Activated CD4-positive, alpha-beta T cell treated with anti-CD3 and anti-CD28 coated beads for 36 hours (primary cell): ENCODE data around the gene SLC2A14. TPM values are rescaled to one million over a fixed set of nuclear protein-coding genes. Genes with fewer than 3 reads are reported as not detected.
"Not testable (repeated sequence)": the region's sequence is repeated elsewhere in the genome, so short reads cannot be mapped to it uniquely, and the experiment has no call there.

Experiments
- ATAC-seq: fragments of 200-7000 bp; cut with Tn5 transposase; one replicate; pipeline ENCODE4 v1.10.0; 2021; ENCODE audit warnings: mild to moderate bottlenecking, moderate library complexity
- CTCF ChIA-PET: fragments of 350-600 bp; sonication (Branson Sonifier 250); formaldehyde crosslinking; loops from one replicate; lab custom pipeline; 2021; ENCODE audit warnings: antibody characterized with exemption; lab: Charles Lee
- POLR2A ChIA-PET: fragments of 350-600 bp; sonication (Branson Sonifier 250); formaldehyde crosslinking; loops from one replicate; lab custom pipeline; 2021; ENCODE audit warnings: antibody characterized with exemption, inconsistent platforms; lab: Charles Lee
- DNase-seq: peaks from one replicate; pipeline ENCODE4 v3.0.0-alpha.2; 2020
- H3K27ac Mint-ChIP-seq: one replicate; pipeline ENCODE4 v1.8.0; 2021; ENCODE audit warnings: mixed read lengths
- H3K27me3 Mint-ChIP-seq: one replicate; pipeline ENCODE4 v1.8.0; 2021; ENCODE audit warnings: mixed read lengths
- H3K36me3 Mint-ChIP-seq: one replicate; pipeline ENCODE4 v1.8.0; 2021; ENCODE audit warnings: low read depth, mixed read lengths
- H3K4me1 Mint-ChIP-seq: one replicate; pipeline ENCODE4 v1.8.0; 2021; ENCODE audit warnings: mixed read lengths
- H3K4me3 Mint-ChIP-seq: one replicate; pipeline ENCODE4 v1.8.0; 2021; ENCODE audit warnings: mild to moderate bottlenecking, moderate library complexity, mixed read lengths
- H3K9me3 Mint-ChIP-seq: one replicate; pipeline ENCODE4 v1.8.0; 2021; ENCODE audit warnings: low read depth, mixed read lengths
- intact Hi-C, 2 experiments: fragments of 100-400 bp; cut with DNase I in 1 of 2; cut with micrococcal nuclease in 1 of 2; formaldehyde crosslinking; loops; one replicate each; pipeline versions ENCODE4 v1.14.2 to v1.15.1; 2022 to 2024; cut with DNase I, micrococcal nuclease
- total RNA-seq, 2 experiments: library from RNA; stranded (reverse); gene quantifications; one replicate each; pipeline ENCODE4 v1.2.3, GENCODE V29; 2021

Gene SLC2A14
- total RNA-seq, 2 experiments from 2014 or later: 0.19 to 0.25 TPM

DNA sequence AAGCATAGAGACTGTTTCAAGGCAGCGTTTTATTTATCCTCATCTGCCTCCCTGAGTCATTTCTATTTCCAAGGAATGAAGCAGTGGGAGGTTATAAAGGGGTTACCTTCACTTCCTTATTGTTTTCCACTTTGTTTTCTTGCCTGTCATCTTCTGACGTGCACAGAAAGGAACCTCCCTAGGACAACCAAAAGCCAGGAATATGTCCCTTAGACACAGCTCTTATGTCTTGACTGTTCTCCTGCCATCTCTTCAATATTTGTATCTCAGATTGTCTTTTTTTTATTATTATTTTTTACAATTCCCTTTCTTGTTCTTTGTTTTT is 24.7 kb downstream of the SLC2A14 start:
- CTCF ChIA-PET, H3K27ac Mint-ChIP-seq, H3K4me3 Mint-ChIP-seq, H3K9me3 Mint-ChIP-seq, DNase-seq, H3K36me3 Mint-ChIP-seq, ATAC-seq, intact Hi-C loops: not testable (repeated sequence)
- Mint-ChIP-seq H3K4me1 (peaks cover 11% of the 10 kb centered on the region), H3K27me3 (peaks cover 20% of the 10 kb centered on the region)
- POLR2A ChIA-PET: interaction anchor here (0.6 kb wide), 1 partner anchor 239 kb away, joined by 3 read pairs; no protein-coding TSS in a partner anchor

DNA sequence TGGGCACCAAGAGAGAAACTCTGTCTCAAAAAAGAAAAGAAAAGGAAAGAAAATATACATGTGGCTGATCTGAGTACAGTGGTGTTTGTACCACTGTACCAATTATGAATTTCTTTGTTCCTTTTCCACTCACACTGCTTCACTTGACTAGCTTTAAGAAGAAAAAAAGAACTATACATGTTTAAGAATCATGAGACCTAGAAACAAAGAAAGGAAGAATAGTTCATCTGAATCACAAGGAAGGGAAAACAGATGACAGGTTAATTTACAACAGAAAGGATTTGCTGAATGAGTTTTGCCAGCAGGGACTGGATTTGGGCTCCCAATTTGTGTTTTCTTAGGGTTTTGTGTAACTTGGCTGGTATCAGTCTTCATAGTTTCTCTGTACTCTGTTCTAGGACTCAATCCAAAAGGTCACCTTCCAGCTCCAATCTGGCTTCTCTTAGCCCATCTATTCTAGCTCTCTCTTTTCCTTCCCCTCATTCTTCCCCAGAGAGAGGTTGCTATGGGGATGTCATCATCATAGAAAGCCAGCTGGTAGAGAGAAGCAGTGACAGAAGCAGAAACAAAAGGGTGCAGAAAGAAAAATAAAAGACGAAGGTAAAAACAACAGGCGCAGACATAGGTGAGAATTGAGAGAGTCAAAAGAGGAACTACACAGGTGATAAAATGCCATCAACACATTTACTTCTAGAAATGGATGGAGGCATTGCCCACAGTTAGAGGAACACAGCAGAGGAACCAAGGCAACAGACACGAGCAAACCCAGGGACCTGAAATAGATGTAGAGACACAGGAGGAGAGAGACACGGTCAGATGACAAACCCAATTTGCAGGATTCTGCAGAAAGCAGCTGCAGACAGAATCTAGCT is 25.3 kb downstream of the SLC2A14 start:
- H3K27me3 Mint-ChIP-seq: peaks cover 18% of the 10 kb centered on the region
- H3K9me3 Mint-ChIP-seq: not testable (repeated sequence)

DNA sequence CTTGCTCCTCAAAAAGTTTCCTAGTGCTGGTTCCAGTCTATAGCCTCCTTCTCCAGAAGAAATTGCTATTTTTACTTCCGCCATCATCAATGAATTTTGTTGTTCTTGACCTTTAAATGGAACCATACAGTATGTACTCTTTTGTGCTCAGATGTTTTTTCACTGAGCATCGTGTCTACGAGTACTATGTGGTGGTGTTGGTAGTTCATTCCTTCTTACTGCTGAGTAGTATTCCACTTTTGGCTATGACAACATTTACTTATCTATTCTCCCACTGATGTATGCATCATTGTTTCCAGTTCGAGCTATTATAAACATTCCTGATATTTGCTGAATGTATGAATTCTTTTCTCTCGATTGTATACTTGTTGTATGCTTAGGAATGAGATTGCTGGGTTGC is 28.6 kb downstream of the SLC2A14 start:
- POLR2A ChIA-PET: interaction anchor here (0.6 kb wide), 1 partner anchor 254 kb away, joined by 10 read pairs; no protein-coding TSS in a partner anchor

More for the DNA sequence above, 25.3 kb downstream of the SLC2A14 start:
- H3K4me3 Mint-ChIP-seq, ATAC-seq, intact Hi-C loops, DNase-seq, CTCF ChIA-PET, H3K27ac Mint-ChIP-seq, H3K36me3 Mint-ChIP-seq: not testable (repeated sequence)
- POLR2A ChIA-PET: interaction anchor here (0.6 kb wide), 1 partner anchor 240 kb away, joined by 3 read pairs; no protein-coding TSS in a partner anchor
- peaks cover 11% of the 10 kb centered on the region for H3K4me1 Mint-ChIP-seq

DNA sequence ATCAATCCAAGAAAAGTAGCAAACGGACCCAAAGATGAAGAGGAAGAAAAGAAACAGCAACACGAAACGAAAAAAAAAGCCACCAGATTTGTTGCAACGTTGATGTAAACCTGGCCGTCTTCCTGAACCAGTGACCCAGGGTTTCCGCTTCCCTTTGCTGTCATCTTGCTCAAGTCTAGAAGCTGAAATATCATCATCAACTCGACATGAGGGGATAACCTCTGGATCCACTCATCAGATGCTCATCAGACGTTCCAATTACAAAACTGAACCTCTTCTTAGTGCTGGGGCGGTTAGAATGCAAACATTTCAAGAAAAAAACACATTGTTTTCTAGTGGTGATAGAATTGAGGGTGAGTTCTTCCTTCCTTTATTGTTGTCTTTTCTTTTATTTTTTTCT is 29.1 kb downstream of the SLC2A14 start:
- ATAC-seq: peak; percentile 96
- H3K9me3 Mint-ChIP-seq, intact Hi-C loops, H3K36me3 Mint-ChIP-seq, CTCF ChIA-PET, DNase-seq: not testable (repeated sequence)
- Mint-ChIP-seq H3K27ac (peak overlapping the region; percentile 76), H3K27me3 (peaks cover 10% of the 10 kb centered on the region), H3K4me3 (peak overlapping the region; percentile 43), H3K4me1 (peaks cover 13% of the 10 kb centered on the region)
- POLR2A ChIA-PET: interaction anchor here (0.6 kb wide), 1 partner anchor 254 kb away, joined by 10 read pairs; no protein-coding TSS in a partner anchor

More for the DNA sequence above, 28.6 kb downstream of the SLC2A14 start:
- no peaks in the 10 kb centered on the region for H3K9me3 Mint-ChIP-seq
- ATAC-seq: no peak
- no peak overlapping the region for H3K27ac Mint-ChIP-seq
- CTCF ChIA-PET: no interaction called here
- H3K4me3 Mint-ChIP-seq: no peak overlapping the region
- no peak for DNase-seq
- peaks cover 12% of the 10 kb centered on the region for H3K27me3 Mint-ChIP-seq
- intact Hi-C loops: no loop called here
- H3K4me1 Mint-ChIP-seq: peaks cover 13% of the 10 kb centered on the region
- no peaks in the 10 kb centered on the region for H3K36me3 Mint-ChIP-seq

DNA sequence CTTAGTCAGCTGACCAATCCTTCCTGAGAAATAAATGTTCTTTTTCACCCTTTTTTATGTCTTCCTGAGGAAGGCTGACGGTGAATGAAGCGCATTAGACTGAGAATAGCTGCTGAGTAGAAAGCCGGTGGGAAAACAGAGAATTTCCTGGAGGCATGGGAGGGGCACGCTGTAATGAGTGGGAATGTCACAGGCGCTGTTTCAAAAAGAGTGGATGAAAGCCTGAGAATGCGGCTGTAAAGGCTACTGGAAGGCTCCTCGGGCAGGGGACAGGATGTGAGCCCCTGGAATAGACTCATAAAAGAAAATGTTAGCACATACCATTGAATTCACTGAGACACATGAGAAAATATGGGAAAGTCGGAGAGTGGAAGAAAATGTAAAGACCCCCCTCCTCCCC is 29.6 kb downstream of the SLC2A14 start:
- H3K36me3 Mint-ChIP-seq, CTCF ChIA-PET, H3K4me3 Mint-ChIP-seq, H3K27ac Mint-ChIP-seq, DNase-seq, intact Hi-C loops, H3K9me3 Mint-ChIP-seq, POLR2A ChIA-PET: not testable (repeated sequence)
- peaks cover 13% of the 10 kb centered on the region for H3K4me1 Mint-ChIP-seq
- peaks cover 10% of the 10 kb centered on the region for H3K27me3 Mint-ChIP-seq
- peak; percentile 38 for ATAC-seq

DNA sequence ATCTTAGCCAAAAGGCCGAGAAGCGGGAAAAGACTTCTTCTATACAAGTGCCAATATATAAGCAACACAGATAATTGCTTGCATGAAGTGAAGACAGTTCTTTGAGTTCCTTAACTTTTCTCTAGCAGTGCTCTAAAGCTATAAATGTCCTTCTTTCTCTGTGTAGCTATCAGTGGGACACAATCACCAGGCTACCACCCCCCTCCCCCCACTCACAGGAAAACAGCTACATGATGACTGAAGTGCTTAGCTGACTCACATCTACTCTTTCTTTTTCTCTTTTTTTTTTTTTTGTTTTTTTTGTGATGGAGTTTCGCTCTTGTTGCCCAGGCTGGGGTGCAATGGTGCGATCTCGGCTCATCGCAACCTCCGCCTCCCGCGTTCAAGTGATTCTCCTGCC is 30.3 kb downstream of the SLC2A14 start:
- ChIA-PET CTCF (interaction anchor here (0.7 kb wide), 1 partner anchor 8 kb away, joined by 3 read pairs; no protein-coding TSS in a partner anchor), POLR2A (interaction anchor here (0.6 kb wide), 1 partner anchor 24 kb away, joined by 4 read pairs; no protein-coding TSS in a partner anchor)
- H3K4me3 Mint-ChIP-seq, H3K27me3 Mint-ChIP-seq, H3K36me3 Mint-ChIP-seq, intact Hi-C loops, ATAC-seq, H3K9me3 Mint-ChIP-seq, H3K4me1 Mint-ChIP-seq: not testable (repeated sequence)
- H3K27ac Mint-ChIP-seq: peak overlapping the region; percentile 9
- peak; percentile 22 for DNase-seq

DNA sequence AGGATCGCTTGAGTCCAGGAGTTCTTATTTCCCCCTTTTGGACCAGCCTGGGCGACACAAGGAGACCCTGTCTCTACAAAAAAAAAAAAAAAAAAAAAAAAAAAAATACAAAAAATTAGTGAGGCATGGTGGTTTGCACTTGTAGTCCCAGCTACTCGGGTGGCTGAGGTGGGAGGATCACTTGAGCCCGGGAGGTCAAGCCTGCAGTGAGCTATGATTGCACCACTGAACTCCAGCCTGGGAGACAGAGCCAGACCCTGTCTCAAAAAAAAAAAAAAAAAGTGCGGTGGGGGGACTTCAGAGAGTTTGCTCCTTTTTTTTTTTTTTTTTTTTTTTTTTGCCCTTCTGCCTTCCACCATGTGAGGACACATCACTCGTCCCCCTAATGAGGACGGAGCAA is 32.9 kb downstream of the SLC2A14 start:
- H3K4me1 Mint-ChIP-seq, DNase-seq, H3K9me3 Mint-ChIP-seq, H3K4me3 Mint-ChIP-seq, H3K27me3 Mint-ChIP-seq, ATAC-seq, H3K36me3 Mint-ChIP-seq, intact Hi-C loops, POLR2A ChIA-PET, H3K27ac Mint-ChIP-seq, CTCF ChIA-PET: not testable (repeated sequence)

DNA sequence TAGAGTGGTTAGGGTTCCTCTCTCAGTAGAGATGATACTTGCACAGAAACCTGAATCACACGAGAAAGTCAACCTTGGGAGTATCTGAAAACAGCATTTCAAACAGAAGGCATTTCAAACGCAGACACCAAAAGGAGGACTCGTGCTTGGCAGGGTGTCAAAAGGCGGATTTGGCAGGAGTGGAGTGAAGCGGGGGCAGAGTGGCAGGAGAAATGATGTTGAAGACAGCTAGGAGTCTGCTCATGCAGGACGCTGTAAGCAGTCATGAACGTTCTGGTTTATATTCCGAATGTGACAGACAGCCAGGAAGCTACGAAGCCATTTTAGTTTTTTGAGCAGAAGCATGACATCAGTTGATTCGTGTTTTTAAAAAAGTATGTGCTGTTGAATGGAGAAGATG is 33.5 kb downstream of the SLC2A14 start:
- H3K27ac Mint-ChIP-seq, H3K27me3 Mint-ChIP-seq, intact Hi-C loops, H3K36me3 Mint-ChIP-seq, H3K9me3 Mint-ChIP-seq, H3K4me1 Mint-ChIP-seq, ATAC-seq, DNase-seq, POLR2A ChIA-PET, H3K4me3 Mint-ChIP-seq, CTCF ChIA-PET: not testable (repeated sequence)

DNA sequence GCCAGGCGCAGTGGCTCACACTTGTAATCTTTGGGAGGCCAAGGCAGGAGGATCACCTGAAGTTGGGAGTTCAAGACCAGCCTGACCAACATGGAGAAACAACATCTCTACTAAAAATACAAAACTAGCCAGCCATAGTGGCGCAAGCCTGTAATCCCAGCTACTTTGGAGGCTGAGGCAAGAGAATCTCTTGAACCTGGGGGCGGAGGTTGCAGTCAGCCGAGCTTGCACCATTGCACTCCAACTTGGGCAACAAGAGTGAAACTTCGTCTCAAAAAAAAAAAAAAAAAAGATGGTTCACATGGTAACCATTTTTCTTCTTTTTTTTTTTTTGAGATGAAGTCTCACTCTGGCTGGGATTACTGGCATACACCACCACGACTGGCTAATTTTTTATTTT is 35.3 kb downstream of the SLC2A14 start:
- H3K36me3 Mint-ChIP-seq: no peaks in the 10 kb centered on the region
- POLR2A ChIA-PET: no interaction called here
- H3K4me3 Mint-ChIP-seq: no peak overlapping the region
- DNase-seq: no peak
- no peak for ATAC-seq
- CTCF ChIA-PET: interaction anchor here (0.7 kb wide), 1 partner anchor 310 kb away, joined by 3 read pairs; no protein-coding TSS in a partner anchor
- no peak overlapping the region for H3K27ac Mint-ChIP-seq
- H3K4me1 Mint-ChIP-seq: peaks cover 2% of the 10 kb centered on the region
- H3K9me3 Mint-ChIP-seq: no peaks in the 10 kb centered on the region
- intact Hi-C loops: no loop called here
- peaks cover 4% of the 10 kb centered on the region for H3K27me3 Mint-ChIP-seq

DNA sequence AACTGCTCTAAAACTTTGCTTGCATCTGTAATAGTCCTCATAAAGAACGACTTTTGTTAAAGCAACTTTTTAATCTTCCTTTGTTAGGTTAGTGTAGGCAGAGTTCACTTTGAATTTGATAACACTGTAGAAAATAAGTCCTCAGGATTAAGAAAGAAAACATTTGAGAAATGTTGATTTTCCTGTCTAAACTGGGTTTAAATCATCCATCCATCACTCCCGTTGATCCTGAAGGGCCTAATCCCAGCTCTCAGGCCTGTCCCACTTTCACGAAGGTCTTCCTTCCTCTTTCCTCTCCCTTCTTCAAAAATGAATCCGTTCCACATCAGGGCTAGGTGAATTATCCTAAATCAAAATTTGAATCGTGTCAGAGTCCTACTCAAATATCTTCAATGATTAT is 36.9 kb downstream of the SLC2A14 start:
- intact Hi-C loops: no loop called here
- no peak overlapping the region for H3K4me3 Mint-ChIP-seq
- ATAC-seq (no peak), DNase-seq (no peak)
- no peak overlapping the region for H3K27ac Mint-ChIP-seq
- H3K36me3 Mint-ChIP-seq: no peaks in the 10 kb centered on the region
- CTCF ChIA-PET: interaction anchor here (0.6 kb wide), 1 partner anchor 216 kb away, joined by 3 read pairs; no protein-coding TSS in a partner anchor
- POLR2A ChIA-PET: no interaction called here
- H3K4me1 Mint-ChIP-seq: peaks cover 3% of the 10 kb centered on the region
- H3K27me3 Mint-ChIP-seq: no peaks in the 10 kb centered on the region
- H3K9me3 Mint-ChIP-seq: no peaks in the 10 kb centered on the region

DNA sequence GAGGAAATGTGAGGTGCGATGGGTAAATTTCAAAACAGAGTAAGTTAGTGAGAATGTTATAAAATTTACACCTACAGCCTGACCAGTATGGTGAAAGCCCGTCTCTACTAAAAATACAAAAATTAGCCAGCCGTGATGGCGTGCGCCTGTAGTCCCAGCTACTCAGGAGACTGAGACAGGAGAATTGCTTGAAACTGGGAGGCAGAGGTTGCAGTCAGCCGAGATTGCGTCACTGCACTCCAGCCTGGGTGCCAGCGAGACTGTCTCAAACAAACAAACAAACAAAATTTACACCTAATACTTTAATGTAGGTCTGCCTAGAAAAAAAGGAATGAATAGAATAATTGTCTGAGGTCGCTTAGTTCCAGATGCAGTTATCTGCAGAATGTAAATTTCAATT is 37.6 kb downstream of the SLC2A14 start:
- POLR2A ChIA-PET: no interaction called here

More for the DNA sequence above, 37.6 kb downstream of the SLC2A14 start:
- intact Hi-C loops: no loop called here
- H3K4me1 Mint-ChIP-seq: peaks cover 3% of the 10 kb centered on the region
- no peaks in the 10 kb centered on the region for H3K9me3 Mint-ChIP-seq
- H3K27me3 Mint-ChIP-seq: no peaks in the 10 kb centered on the region
- no peak overlapping the region for H3K27ac Mint-ChIP-seq
- no peaks in the 10 kb centered on the region for H3K36me3 Mint-ChIP-seq
- H3K4me3 Mint-ChIP-seq: no peak overlapping the region
- CTCF ChIA-PET: interaction anchor here (1.1 kb wide), 1 partner anchor 243 kb away, joined by 4 read pairs; no protein-coding TSS in a partner anchor
- DNase-seq (no peak), ATAC-seq (no peak)
